Mesendoderm (in vitro differentiated cells): Measurements from ENCODE around the gene KCTD1.

ENCODE experiments used
- DNase-seq: peaks from one replicate; pipeline ENCODE4 v3.0.0; 2013
- H2AK5ac ChIP-seq: 2 replicates; pipeline ENCODE4 v1.6.1; 2013; ENCODE audit warnings: low read length, inconsistent platforms
- H2BK120ac ChIP-seq: 2 replicates; pipeline ENCODE4 v1.6.1; 2013; ENCODE audit warnings: low read depth, mild to moderate bottlenecking, low read length, moderate library complexity, mixed read lengths
- H2BK15ac ChIP-seq: replicated peaks from 2 replicates; pipeline ENCODE4 v1.6.1; 2013; ENCODE audit warnings: low read depth, mild to moderate bottlenecking, moderate library complexity
- H2BK5ac ChIP-seq: 2 replicates; pipeline ENCODE4 v1.6.1; 2013; ENCODE audit warnings: low read length, inconsistent platforms
- H3K18ac ChIP-seq: 2 replicates; pipeline ENCODE4 v1.6.1; 2013; ENCODE audit warnings: mild to moderate bottlenecking, low read length, mixed read lengths
- H3K23ac ChIP-seq: one replicate; pipeline ENCODE4 v1.6.1; 2013; ENCODE audit warnings: low read length
- H3K27ac ChIP-seq: 2 replicates; pipeline ENCODE4 v1.5.1; 2013; ENCODE audit warnings: low read depth, mild to moderate bottlenecking, inconsistent platforms, low read length, moderate library complexity
- H3K27me3 ChIP-seq: 2 replicates; pipeline ENCODE4 v1.6.1; 2013; ENCODE audit warnings: low read length, control low read depth, mild to moderate bottlenecking, inconsistent platforms; ENCODE audit not compliant: insufficient read depth, poor library complexity
- H3K36me3 ChIP-seq: 2 replicates; pipeline ENCODE4 v1.6.1; 2013; ENCODE audit warnings: low read length, inconsistent platforms; ENCODE audit not compliant: control insufficient read depth, insufficient read depth
- H3K4ac ChIP-seq: one replicate; pipeline ENCODE4 v1.6.1; 2013; ENCODE audit warnings: low read depth, mild to moderate bottlenecking, low read length, moderate library complexity
- H3K4me1 ChIP-seq: 2 replicates; pipeline ENCODE4 v1.6.1; 2013; ENCODE audit warnings: low read depth, low read length, inconsistent platforms; ENCODE audit not compliant: control insufficient read depth
- H3K4me2 ChIP-seq: 2 replicates; pipeline ENCODE4 v1.6.1; 2013; ENCODE audit warnings: low read length
- H3K4me3 ChIP-seq: 2 replicates; pipeline ENCODE4 v1.5.1; 2013; ENCODE audit warnings: mild to moderate bottlenecking, low read length
- H3K56ac ChIP-seq: one replicate; pipeline ENCODE4 v1.6.1; 2013; ENCODE audit warnings: low read length
- H3K79me1 ChIP-seq: 2 replicates; pipeline ENCODE4 v1.6.1; 2013; ENCODE audit warnings: low read length, inconsistent platforms
- H3K79me2 ChIP-seq: 2 replicates; pipeline ENCODE4 v1.6.1; 2013; ENCODE audit warnings: mild to moderate bottlenecking, low read length; ENCODE audit not compliant: control insufficient read depth, insufficient read depth
- H3K9ac ChIP-seq: 2 replicates; pipeline ENCODE4 v1.6.1; 2013; ENCODE audit warnings: low read length, inconsistent platforms
- H4K5ac ChIP-seq: one replicate; pipeline ENCODE4 v1.6.1; 2013; ENCODE audit warnings: low read length
- H4K8ac ChIP-seq: one replicate; pipeline ENCODE4 v1.6.1; 2013; ENCODE audit warnings: low read depth, mild to moderate bottlenecking, control low read depth, low read length, moderate library complexity
- WGBS: extraction: QIAGEN DNeasy Blood & Tissue Kit; methylation state at CpG from one replicate; pipeline ENCODE4 v1.1.7; 2013; ENCODE audit warnings: low lambda C conversion rate, missing lambda C conversion rate; ENCODE audit not compliant: insufficient coverage; ENCODE audit errors: extremely low coverage; 5-methylcytosine and 5-hydroxymethylcytosine counted together

KCTD1 gene

DNA sequence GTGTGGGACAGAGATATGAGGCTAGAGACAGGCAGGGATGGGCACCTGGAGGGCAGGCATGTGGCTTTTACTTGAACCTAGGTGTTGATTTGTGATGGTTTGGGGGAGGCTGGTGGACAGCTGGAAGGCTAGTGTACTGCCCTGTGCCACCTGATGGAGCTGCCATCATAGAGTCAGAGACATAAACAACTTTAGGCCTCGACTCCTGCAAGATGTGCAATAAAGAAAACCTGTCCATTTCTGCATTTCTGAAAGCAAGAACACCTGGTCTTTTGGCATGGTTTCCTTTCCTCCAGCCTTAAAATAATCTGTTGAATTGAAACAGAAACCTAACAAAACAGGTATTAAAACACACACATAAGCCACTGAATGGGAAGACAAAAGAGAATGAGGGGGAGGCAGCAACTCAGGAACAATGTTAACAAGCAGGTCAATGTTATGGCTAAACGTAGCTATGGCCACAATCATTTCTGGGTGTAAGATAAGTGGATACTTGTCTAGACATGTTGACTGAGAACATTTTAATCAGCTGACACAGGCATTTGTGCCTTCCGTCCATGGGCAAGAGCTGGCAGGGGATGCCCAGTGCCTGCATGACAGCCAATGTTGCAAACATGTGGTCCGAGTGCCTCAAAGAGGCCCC, 87.8 kb downstream of the KCTD1 start:
- Histone ChIP-seq H2BK5ac (no peak overlapping the region), H3K27me3 (no peaks in the 10 kb centered on the region)
- no peak for DNase-seq

DNA sequence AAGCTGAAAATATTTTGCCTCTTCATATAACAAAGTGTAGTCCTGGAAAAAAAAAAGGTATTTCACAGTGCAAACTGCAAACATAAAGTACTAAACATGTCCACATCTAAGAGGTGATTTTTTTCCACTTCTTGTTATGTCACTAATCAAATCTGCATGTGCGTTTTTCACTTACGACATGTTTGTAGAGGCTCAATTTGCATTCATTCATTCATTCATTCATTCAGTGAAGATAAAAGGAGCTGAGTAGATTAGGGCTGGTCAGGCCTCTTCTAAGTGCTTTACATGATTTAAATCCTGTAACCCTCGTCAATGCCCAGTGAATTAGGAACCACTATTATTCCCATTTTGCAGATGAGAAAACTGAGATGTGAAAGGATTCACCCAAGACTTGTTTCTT, 88.5 kb downstream of the KCTD1 start:
- no peak overlapping the region for H4K8ac ChIP-seq
- H3K4ac ChIP-seq = no peak overlapping the region
- no peak overlapping the region for H3K18ac ChIP-seq
- no peak overlapping the region for H3K56ac ChIP-seq
- H2BK120ac ChIP-seq = no peak overlapping the region
- H3K23ac ChIP-seq = no peak overlapping the region
- no peak overlapping the region for H2BK15ac ChIP-seq
- H3K4me3 ChIP-seq = no peak overlapping the region
- no peaks in the 10 kb centered on the region for H3K27me3 ChIP-seq
- WGBS = no CpG with 5 or more reads among the region's 3 CpGs
- no peak overlapping the region for H3K9ac ChIP-seq
- no peaks in the 10 kb centered on the region for H3K4me1 ChIP-seq
- H2BK5ac ChIP-seq = no peak overlapping the region
- no peak overlapping the region for H4K5ac ChIP-seq
- no peak overlapping the region for H3K27ac ChIP-seq
- H3K79me2 ChIP-seq = no peaks in the 10 kb centered on the region
- no peak overlapping the region for H2AK5ac ChIP-seq
- DNase-seq = no peak
- no peak overlapping the region for H3K4me2 ChIP-seq
- no peaks in the 10 kb centered on the region for H3K79me1 ChIP-seq
- no peaks in the 10 kb centered on the region for H3K36me3 ChIP-seq

More for the DNA sequence above, 87.8 kb downstream of the KCTD1 start:
- Histone ChIP-seq H4K8ac (no peak overlapping the region), H3K4me3 (no peak overlapping the region), H3K9ac (no peak overlapping the region), H3K79me2 (no peaks in the 10 kb centered on the region), H3K4me2 (no peak overlapping the region), H2BK15ac (no peak overlapping the region), H3K36me3 (no peaks in the 10 kb centered on the region), H3K4ac (no peak overlapping the region), H4K5ac (no peak overlapping the region), H2BK120ac (no peak overlapping the region), H3K23ac (no peak overlapping the region), H2AK5ac (no peak overlapping the region), H3K18ac (no peak overlapping the region), H3K4me1 (no peaks in the 10 kb centered on the region), H3K56ac (no peak overlapping the region), H3K27ac (no peak overlapping the region), H3K79me1 (no peaks in the 10 kb centered on the region)
- no CpG with 5 or more reads among the region's 4 CpGs for WGBS

GRCh38 chr18:26459340-26459739, 89.0 kb downstream of the KCTD1 start:
- Histone ChIP-seq H2AK5ac (no peak overlapping the region), H3K4me2 (no peak overlapping the region), H3K27me3 (no peaks in the 10 kb centered on the region), H4K8ac (no peak overlapping the region), H3K27ac (no peak overlapping the region), H3K4ac (no peak overlapping the region), H2BK5ac (no peak overlapping the region), H3K79me2 (no peaks in the 10 kb centered on the region), H4K5ac (no peak overlapping the region), H3K79me1 (no peaks in the 10 kb centered on the region), H3K4me3 (no peak overlapping the region), H2BK15ac (no peak overlapping the region), H3K36me3 (no peaks in the 10 kb centered on the region), H3K4me1 (no peaks in the 10 kb centered on the region), H3K56ac (no peak overlapping the region), H3K23ac (no peak overlapping the region), H3K9ac (no peak overlapping the region), H3K18ac (no peak overlapping the region), H2BK120ac (no peak overlapping the region)
- DNase-seq = no peak
- WGBS = no CpG with 5 or more reads among the region's 12 CpGs

DNA sequence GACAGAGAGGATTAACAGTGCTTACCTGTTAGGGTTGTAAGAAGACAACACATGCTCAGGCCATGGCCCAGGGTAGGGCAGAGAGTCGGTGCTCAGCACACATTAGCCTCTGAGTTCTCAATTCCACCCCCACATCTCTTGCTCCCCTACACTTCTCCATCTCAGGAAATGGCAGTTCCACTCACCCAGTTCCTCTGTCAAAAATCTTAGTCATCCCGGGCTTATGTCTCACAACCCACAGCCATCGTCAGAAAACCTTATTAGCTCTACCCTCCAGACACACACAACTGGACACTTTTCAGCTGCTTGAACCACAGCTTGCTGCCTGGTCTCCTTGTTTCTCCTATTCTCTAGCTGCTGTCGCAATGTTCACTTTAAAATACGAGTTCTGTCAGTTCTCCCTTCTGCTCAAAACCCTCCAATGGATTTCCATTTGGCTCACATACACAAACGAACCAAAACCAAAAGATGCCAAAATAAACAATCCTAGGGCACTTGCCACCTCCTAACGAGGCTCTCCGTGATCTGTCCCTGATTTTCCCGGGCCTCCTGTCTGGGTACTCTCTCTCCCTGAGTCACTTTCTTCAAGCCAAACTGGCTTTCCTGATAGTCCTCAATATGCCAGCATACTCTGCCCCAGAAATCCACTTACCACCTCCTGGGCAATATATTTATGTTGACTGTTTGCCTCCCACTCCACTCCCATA, 89.7 kb downstream of the KCTD1 start:
- Histone ChIP-seq H4K5ac (no peak overlapping the region), H2BK5ac (no peak overlapping the region), H3K27ac (no peak overlapping the region), H2BK15ac (no peak overlapping the region), H3K4me2 (no peak overlapping the region), H3K79me1 (no peaks in the 10 kb centered on the region), H4K8ac (no peak overlapping the region), H2BK120ac (no peak overlapping the region), H3K23ac (no peak overlapping the region), H3K27me3 (no peaks in the 10 kb centered on the region), H3K4me3 (no peak overlapping the region), H3K9ac (no peak overlapping the region), H3K18ac (no peak overlapping the region), H3K4me1 (no peaks in the 10 kb centered on the region), H3K36me3 (no peaks in the 10 kb centered on the region), H3K56ac (no peak overlapping the region), H3K79me2 (no peaks in the 10 kb centered on the region), H2AK5ac (no peak overlapping the region), H3K4ac (no peak overlapping the region)
- no peak for DNase-seq
- WGBS = no CpG with 5 or more reads among the region's 9 CpGs

DNA sequence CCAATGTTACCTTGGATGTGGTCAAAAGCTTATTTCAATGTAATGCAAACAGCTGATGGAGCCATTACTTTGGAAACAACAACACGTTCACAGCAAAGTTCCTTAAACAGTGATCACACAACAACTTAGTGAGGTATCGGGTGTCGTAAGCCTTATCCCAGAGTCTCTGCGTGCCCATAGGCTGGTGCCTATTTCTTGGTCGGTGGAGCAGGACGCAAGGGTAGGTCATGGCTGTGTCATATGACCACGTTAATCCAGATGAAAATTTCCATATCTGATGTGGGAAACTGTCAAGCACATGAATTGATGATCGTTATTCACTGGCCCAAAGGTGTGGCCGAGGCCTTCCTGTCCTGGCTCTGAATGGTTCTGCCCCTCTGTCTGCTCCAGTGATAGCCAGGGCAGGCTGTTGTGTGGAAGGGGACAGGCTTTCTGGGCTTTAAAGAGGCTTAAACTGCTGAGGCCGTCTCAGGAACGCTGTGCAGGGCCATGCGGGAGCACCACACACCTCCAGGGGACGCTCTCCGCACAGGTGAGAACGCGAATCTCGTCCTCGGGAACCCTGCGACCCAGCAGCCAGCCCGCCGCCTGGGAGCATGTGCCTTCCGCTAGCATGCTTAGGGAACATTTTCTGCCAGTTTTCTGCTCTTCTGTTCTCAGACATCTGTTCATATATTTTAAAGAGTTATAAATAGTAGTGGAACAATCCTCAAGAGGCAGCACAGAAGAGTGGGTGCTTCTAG, 90.6 kb downstream of the KCTD1 start:
- H2BK120ac ChIP-seq = no peak overlapping the region
- no peak overlapping the region for H2BK15ac ChIP-seq
- peak; percentile 88 for DNase-seq
- H3K23ac ChIP-seq = no peak overlapping the region
- H4K8ac ChIP-seq = no peak overlapping the region
- H2BK5ac ChIP-seq = no peak overlapping the region
- WGBS = no CpG with 5 or more reads among the region's 22 CpGs
- no peak overlapping the region for H4K5ac ChIP-seq
- H3K18ac ChIP-seq = no peak overlapping the region
- peak overlapping the region; percentile 12 for H3K56ac ChIP-seq
- H3K27me3 ChIP-seq = no peaks in the 10 kb centered on the region
- H3K4me2 ChIP-seq = no peak overlapping the region
- H2AK5ac ChIP-seq = no peak overlapping the region
- H3K79me1 ChIP-seq = no peaks in the 10 kb centered on the region
- no peak overlapping the region for H3K4ac ChIP-seq
- H3K36me3 ChIP-seq = no peaks in the 10 kb centered on the region
- H3K9ac ChIP-seq = no peak overlapping the region
- H3K79me2 ChIP-seq = no peaks in the 10 kb centered on the region
- no peak overlapping the region for H3K27ac ChIP-seq
- no peak overlapping the region for H3K4me3 ChIP-seq
- H3K4me1 ChIP-seq = no peaks in the 10 kb centered on the region
